T-helper 1 cell treated with Interleukin-12 subunit alpha and Interleukin-12 subunit beta and Interleukin-4 antibody, amounts not matched to agents 30 ng/mL and 1 ng/mL, for 36 hours (primary cell): ENCODE results near the gene TAS2R14. TPM values are rescaled to one million over a fixed set of nuclear protein-coding genes. Genes with fewer than 3 reads are reported as not detected.

Experiments
- intact Hi-C: fragments of 100-400 bp; cut with micrococcal nuclease; formaldehyde crosslinking; loops from one replicate; pipeline ENCODE4 v1.15.1; 2024
- total RNA-seq: library from RNA; stranded (reverse); gene quantifications from 2 replicates; pipeline ENCODE4 v1.2.3, GENCODE V29; 2022

The TAS2R14 gene
- 4.7 and 5.2 TPM in 2 replicates for total RNA-seq

- intact Hi-C loops = no loop called here
Measured at GRCh38 chr12:10939163-10939562, at the start of gene TAS2R14. TSS of gene TAS2R14 (minus strand) at chr12:10939263. CDS start at chr12:10939207, 56 bp downstream.

DNA sequence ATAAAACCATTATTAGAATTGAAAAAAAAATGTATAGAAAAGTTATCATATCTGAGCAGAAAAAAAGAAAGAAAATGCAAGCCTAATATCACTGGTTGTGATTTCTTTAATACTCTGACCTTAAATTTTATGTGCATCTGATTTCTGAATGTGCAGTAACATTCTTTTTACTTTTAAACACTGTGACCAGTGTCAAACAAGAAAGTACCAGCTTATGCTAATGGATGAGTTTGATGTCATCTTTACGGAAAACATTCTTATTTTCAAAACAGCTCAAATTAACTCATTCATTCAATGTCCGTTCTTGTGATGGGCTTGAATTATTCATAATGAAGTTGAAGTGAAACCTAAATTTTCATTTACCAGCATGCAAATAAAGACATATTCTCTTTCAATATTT lies 47.7 kb upstream of the TAS2R14 start, which contains the start of gene TAS2R50:
Gene TAS2R50, minus strand, starts transcription at position 101 of the 400 bp plus-strand sequence. Its CDS starts 52 bp downstream, at position 49.
- intact Hi-C loops = no loop called here

DNA sequence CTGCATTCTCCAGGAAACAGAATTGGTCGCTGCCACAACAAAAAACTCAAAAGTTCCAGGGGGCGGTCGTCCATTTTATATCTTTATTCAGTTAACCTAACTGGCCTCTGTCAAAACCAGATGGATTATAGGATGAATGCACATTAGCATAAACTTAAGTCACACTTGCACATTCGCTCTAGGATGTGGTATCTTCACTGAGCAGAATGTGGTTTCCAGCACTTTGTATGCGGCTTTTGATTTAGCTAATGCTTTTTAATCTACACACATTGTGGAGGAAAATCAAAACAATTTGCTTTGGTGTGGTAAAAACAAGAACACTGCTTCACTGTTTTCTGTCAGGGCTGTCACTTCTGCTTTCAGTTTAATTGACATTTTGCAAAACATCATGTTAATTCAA lies 43.2 kb upstream of the TAS2R14 start:
- intact Hi-C loops = loop anchor here (1.0 kb wide), 2 partner anchors 22 to 189 kb away; partner anchors contain the start of gene SMIM10L1

DNA sequence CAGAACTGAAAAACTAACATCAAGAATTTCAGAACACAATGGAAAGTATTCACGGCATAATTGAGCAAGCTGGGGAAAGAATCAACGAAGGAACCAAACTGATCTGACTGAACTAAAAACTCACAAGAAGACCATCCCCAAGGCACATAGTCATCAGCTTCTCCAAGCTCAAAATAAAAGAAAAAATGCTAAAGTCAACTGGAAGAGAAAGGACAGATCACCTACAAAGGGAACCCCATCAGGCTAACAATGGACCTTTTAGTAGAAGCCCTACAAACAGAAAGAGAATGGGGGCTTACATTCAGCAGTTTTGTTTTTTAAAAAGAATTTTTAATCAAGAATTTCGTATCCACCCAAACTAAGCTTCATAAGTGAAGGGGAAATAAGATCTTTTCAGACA lies 35.9 kb upstream of the TAS2R14 start:
- intact Hi-C loops = loop anchor here (1.0 kb wide), 1 partner anchor 126 kb away; the partner anchor contains the start of gene PRR4

- intact Hi-C loops = no loop called here
Measured at GRCh38 chr12:10968765-10969456, 29.8 kb upstream of the TAS2R14 start.

GRCh38 chr12:10967409-10967808 lies 28.3 kb upstream of the TAS2R14 start:
- intact Hi-C loops = no loop called here

DNA sequence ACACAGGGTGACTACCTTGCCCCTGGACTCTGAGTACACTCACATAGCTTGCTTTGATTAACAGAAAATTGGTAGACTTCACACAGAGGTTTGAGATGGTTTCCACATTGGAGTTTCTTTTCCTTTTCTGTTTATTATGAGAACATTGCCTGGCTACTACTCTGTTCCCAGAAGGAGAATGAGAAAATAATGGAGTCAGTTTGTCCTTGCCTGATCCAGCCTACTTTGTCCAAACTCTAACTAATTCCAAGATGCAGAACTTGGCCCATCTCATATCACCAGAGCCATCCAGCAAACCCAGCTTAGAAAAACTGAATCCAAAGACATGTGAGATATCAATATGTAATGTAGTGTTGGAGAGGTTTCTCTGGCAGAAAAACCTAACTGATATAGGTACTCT lies 27.3 kb upstream of the TAS2R14 start:
- intact Hi-C loops = no loop called here

DNA sequence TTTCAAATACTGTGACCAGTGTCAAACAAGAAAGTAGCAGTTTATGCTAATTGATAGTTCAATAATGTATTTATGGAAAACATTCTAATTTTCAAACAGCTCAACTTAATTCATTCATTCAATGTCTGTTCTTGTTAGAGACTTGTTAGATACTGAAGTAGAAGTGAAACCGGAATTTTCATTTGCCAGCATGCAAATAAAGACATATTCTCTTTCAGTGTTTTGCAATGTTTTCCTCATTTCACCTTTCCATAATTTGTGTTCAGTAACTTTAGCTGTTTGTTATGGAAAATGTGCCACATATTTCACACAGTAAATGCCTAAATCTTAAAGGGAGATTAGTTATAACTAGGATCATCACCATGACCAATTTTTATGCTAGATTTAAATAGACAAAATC lies 26.4 kb upstream of the TAS2R14 start:
- intact Hi-C loops = no loop called here

GRCh38 chr12:10960211-10960610 lies 21.1 kb upstream of the TAS2R14 start:
- intact Hi-C loops = loop anchor here (1.0 kb wide), 2 partner anchors 22 to 526 kb away; no protein-coding TSS in a partner anchor

GRCh38 chr12:10959804-10960203 lies 20.7 kb upstream of the TAS2R14 start:
- intact Hi-C loops = loop anchor here (1.0 kb wide), 2 partner anchors 22 to 526 kb away; no protein-coding TSS in a partner anchor

GRCh38 chr12:10957741-10958140 lies 18.7 kb upstream of the TAS2R14 start:
- intact Hi-C loops = no loop called here

GRCh38 chr12:10956085-10956484 lies 17.0 kb upstream of the TAS2R14 start:
- intact Hi-C loops = no loop called here

GRCh38 chr12:10952645-10953044 lies 13.6 kb upstream of the TAS2R14 start:
- intact Hi-C loops = no loop called here

DNA sequence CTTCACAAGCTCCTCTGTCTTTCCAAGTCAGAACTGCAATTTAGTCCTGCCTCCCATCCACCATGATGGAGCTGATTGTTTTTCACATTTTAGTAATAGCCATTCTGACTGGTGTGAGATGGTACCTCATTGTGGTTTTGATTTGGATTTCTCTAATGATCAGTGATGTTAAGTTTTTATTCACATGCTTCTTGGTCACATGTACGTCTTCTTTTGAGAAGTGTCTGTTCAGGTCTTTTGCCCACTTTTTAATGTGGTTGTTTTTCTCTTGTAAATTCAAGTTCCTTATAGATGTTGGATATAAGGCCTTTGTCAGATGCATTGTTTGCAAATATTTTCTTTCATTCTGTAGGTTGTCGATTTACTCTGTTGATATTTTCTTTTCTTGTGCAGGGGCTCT lies 4.1 kb upstream of the TAS2R14 start:
- intact Hi-C loops = no loop called here

GRCh38 chr12:10941916-10942607 lies 3.0 kb upstream of the TAS2R14 start:
- intact Hi-C loops = no loop called here

GRCh38 chr12:10941369-10941768 lies 2.3 kb upstream of the TAS2R14 start:
- intact Hi-C loops = no loop called here

GRCh38 chr12:10940389-10940788 lies 1.3 kb upstream of the TAS2R14 start:
- intact Hi-C loops = no loop called here

DNA sequence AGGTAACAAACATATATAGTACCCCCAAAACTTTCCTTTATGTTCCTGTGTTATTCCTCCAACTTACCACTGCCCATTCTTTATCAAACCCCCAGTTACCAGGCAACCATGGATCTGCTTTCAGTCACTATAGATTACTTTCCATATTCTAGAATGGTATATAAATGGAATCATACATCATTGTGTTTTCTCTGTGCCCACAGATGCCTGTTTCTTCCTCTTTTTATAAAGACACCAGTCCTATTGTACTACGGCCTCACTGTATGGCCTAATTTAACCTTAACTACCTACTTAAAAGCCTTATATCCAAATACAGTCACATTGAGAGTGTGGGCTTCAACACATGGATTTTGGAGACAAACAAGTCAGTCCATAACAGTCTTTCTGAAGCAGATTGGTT lies 2.6 kb downstream of the TAS2R14 start:
- intact Hi-C loops = no loop called here

- intact Hi-C loops = no loop called here
Measured at GRCh38 chr12:10928746-10929286, 10.2 kb downstream of the TAS2R14 start, which contains the start of gene PRH2. TSS of gene PRH2 (plus strand) at chr12:10929236. CDS start at chr12:10929274, 38 bp downstream.

DNA sequence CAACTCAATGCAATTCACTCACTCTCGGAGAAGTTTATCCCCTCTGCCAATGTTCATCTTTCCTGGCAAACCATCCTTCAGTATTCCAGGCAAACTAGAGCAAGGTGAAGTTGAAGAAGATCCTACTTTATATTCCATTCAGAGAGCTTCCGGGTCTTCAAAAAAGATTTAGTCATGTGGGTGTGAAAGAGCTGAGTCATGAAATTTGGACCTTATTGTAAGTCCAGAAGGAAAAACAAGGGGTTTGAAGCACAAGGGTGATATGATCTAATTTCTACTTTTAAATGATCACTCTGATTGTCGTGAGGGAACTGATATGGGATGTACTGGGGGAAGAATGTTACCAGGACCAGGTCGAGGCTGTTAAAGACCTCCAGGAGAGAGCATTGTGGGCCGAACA lies 12.8 kb downstream of the TAS2R14 start:
- intact Hi-C loops = no loop called here

DNA sequence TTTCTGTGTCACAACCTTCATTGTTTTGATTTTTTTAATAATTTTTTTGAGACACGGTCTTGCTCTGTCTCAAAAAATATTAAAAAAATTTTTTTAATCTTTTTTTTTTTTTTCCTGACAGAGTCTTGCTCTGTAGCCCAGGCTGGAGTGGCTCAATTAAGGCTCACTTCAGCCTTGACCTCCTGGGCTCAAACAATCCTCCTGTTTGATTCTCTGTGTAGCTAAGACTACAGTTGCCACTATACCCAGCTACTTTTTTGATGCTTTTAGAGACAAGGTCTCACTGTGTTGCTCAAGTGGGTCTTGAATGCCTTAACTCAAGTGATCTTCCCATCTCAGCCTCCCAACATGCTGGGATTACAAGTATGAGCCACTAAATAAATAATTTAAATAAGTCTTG lies 19.3 kb downstream of the TAS2R14 start:
- intact Hi-C loops = no loop called here

DNA sequence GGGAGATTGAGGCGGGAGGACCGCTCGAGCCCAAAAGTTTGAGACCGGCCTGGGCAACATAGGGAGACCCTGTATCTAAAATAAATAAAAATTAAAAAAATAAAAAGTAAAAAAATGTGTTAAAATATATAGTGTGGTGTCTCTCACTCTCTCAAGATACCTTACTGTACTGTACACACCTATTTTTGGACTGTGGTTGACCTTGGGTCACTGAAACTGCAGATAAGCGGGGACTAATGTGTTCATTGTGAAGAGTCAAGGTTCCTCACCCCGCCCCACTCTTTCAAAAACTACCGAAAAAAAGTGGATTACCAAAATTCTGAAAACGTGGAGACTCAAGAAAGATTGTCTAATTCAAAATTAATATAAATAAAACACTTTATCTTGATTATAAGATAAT lies 28.7 kb downstream of the TAS2R14 start:
- intact Hi-C loops = no loop called here
